AG04450 (cell line): ENCODE results near the gene GRAMD1A. TPM values are rescaled to one million over a fixed set of nuclear protein-coding genes. Genes with fewer than 3 reads are reported as not detected.

Source experiments
- CTCF ChIA-PET: fragments of 300-600, 350-600 bp; formaldehyde crosslinking; extraction: SDS; loops from one replicate; lab custom pipeline; 2022; ENCODE audit warnings: antibody characterized with exemption, inconsistent platforms; lab: Charles Lee
- POLR2A ChIA-PET: fragments of 350-600 bp; formaldehyde crosslinking; extraction: SDS; loops from one replicate; lab custom pipeline; 2021; ENCODE audit warnings: antibody characterized with exemption, inconsistent platforms; lab: Yijun Ruan, JAX
- DNase-seq: peaks from one replicate; pipeline ENCODE4 v3.0.0-alpha.2; 2011; ENCODE audit warnings: low read depth, low spot score
- H3K27ac ChIP-seq: one replicate; pipeline ENCODE4 v1.5.1; 2012; ENCODE audit warnings: low read depth, low read length, control low read depth
- H3K27me3 ChIP-seq: one replicate; pipeline ENCODE4 v1.6.0; 2012; ENCODE audit warnings: low read length; ENCODE audit not compliant: control insufficient read depth, insufficient read depth
- H3K4me3 ChIP-seq: 2 replicates; pipeline ENCODE4 v1.5.1; 2011; ENCODE audit warnings: mild to moderate bottlenecking, low read depth, low read length, control low read depth
- H3K9me3 ChIP-seq: 2 replicates; pipeline ENCODE4 v1.5.1; 2012; ENCODE audit warnings: low read length; ENCODE audit not compliant: control insufficient read depth, insufficient read depth
- CTCF ChIP-seq: IDR thresholded peaks from 2 replicates; pipeline ENCODE4 v1.5.1; 2011; ENCODE audit warnings: low read depth, low read length, control low read depth, inconsistent platforms
- polyA plus RNA-seq: library from polyadenylated mRNA; depleted of rRNA; stranded (reverse); fragments of >200 nt; gene quantifications from 2 replicates; pipeline ENCODE4 v1.2.3, GENCODE V29; 2011

The GRAMD1A gene
- polyA plus RNA-seq, 1 experiment = 53.2 TPM

GRCh38 chr19:35070471-35070870, 70.3 kb downstream of the GRAMD1A start:
- Histone ChIP-seq H3K9me3 (peaks cover 6% of the 10 kb centered on the region; the same call in 1 of the 2 replicates), H3K27me3 (peaks cover 13% of the 10 kb centered on the region), H3K27ac (no peak overlapping the region), H3K4me3 (no peak overlapping the region)
- no peak for TF ChIP-seq CTCF
- no peak for DNase-seq
- POLR2A ChIA-PET = interaction anchor here (0.6 kb wide), 1 partner anchor 512 kb away, joined by 3 read pairs; no protein-coding TSS in a partner anchor
- CTCF ChIA-PET = interaction anchor here (1.2 to 3.0 kb wide), 6 partner anchors 20 to 71 kb away, joined by 3 to 19 read pairs (median 7); partner anchors contain the start of gene LGI4

GRCh38 chr19:35073516-35073915, 73.4 kb downstream of the GRAMD1A start:
- H3K9me3 ChIP-seq = peaks cover 6% of the 10 kb centered on the region; the same call in 1 of the 2 replicates
- CTCF ChIA-PET = no interaction called here
- no peak for DNase-seq
- no peak overlapping the region for H3K27ac ChIP-seq
- POLR2A ChIA-PET = no interaction called here
- TF ChIP-seq CTCF = no peak
- peaks cover 14% of the 10 kb centered on the region for H3K27me3 ChIP-seq
- H3K4me3 ChIP-seq = no peak overlapping the region

- Histone ChIP-seq H3K27me3 (peaks cover 14% of the 10 kb centered on the region), H3K9me3 (peaks cover 6% of the 10 kb centered on the region; the same call in 1 of the 2 replicates), H3K4me3 (no peak overlapping the region), H3K27ac (no peak overlapping the region)
- no peak for DNase-seq
- no peak for TF ChIP-seq CTCF
- CTCF ChIA-PET = no interaction called here
- POLR2A ChIA-PET = no interaction called here
Measured at GRCh38 chr19:35073941-35074340, 73.8 kb downstream of the GRAMD1A start.

GRCh38 chr19:35074426-35075201, 74.5 kb downstream of the GRAMD1A start:
- H3K27me3 ChIP-seq = peaks cover 11% of the 10 kb centered on the region
- H3K27ac ChIP-seq = no peak overlapping the region
- ChIA-PET POLR2A (no interaction called here), CTCF (no interaction called here)
- H3K9me3 ChIP-seq = peaks cover 6% of the 10 kb centered on the region; the same call in 1 of the 2 replicates
- DNase-seq = no peak
- no peak for TF ChIP-seq CTCF
- no peak overlapping the region for H3K4me3 ChIP-seq
